Kidney epithelial cell (primary cell): ENCODE measurements around the gene EDEM1. TPM values are rescaled to one million over a fixed set of nuclear protein-coding genes. Genes with fewer than 3 reads are reported as not detected.
"Not testable (repeated sequence)": the region's sequence is repeated elsewhere in the genome, so short reads cannot be mapped to it uniquely, and the experiment has no call there.

ENCODE experiments used
- DNase-seq: peaks from one replicate; pipeline ENCODE4 v3.0.0-alpha.2; 2010; ENCODE audit warnings: low read depth
- H3K27me3 ChIP-seq: 2 replicates; pipeline ENCODE4 v1.6.0; 2011; ENCODE audit warnings: low read length; ENCODE audit not compliant: control insufficient read depth, insufficient read depth
- H3K36me3 ChIP-seq: 2 replicates; pipeline ENCODE4 v1.5.1; 2011; ENCODE audit warnings: low read length; ENCODE audit not compliant: control insufficient read depth, insufficient read depth
- H3K4me3 ChIP-seq: 2 replicates; pipeline ENCODE4 v1.5.1; 2011; ENCODE audit warnings: low read depth, mild to moderate bottlenecking, control low read depth, low read length
- total RNA-seq: library from RNA; depleted of rRNA; stranded (reverse); fragments of >200 nt; gene quantifications from 2 replicates; pipeline ENCODE4 v1.2.3, GENCODE V29; 2015
- TF ChIP-seq, protein P1 (sequence below): IDR thresholded peaks from 2 replicates; pipeline ENCODE4 v1.5.1; 2011; ENCODE audit warnings: mild to moderate bottlenecking, moderate library complexity, low read length, control low read depth, inconsistent platforms; ENCODE audit not compliant: insufficient read depth, poor library complexity, severe bottlenecking

EDEM1 gene
- total RNA-seq, 1 donor from 2014 or later = 56.9 TPM

- H3K4me3 ChIP-seq = no peak overlapping the region
- H3K36me3 ChIP-seq = no peaks in the 10 kb centered on the region
- no peak for DNase-seq
- TF ChIP-seq, protein P1, sequence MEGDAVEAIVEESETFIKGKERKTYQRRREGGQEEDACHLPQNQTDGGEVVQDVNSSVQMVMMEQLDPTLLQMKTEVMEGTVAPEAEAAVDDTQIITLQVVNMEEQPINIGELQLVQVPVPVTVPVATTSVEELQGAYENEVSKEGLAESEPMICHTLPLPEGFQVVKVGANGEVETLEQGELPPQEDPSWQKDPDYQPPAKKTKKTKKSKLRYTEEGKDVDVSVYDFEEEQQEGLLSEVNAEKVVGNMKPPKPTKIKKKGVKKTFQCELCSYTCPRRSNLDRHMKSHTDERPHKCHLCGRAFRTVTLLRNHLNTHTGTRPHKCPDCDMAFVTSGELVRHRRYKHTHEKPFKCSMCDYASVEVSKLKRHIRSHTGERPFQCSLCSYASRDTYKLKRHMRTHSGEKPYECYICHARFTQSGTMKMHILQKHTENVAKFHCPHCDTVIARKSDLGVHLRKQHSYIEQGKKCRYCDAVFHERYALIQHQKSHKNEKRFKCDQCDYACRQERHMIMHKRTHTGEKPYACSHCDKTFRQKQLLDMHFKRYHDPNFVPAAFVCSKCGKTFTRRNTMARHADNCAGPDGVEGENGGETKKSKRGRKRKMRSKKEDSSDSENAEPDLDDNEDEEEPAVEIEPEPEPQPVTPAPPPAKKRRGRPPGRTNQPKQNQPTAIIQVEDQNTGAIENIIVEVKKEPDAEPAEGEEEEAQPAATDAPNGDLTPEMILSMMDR = no peak
- H3K27me3 ChIP-seq = no peaks in the 10 kb centered on the region
Observed at GRCh38 chr3:5165698-5166097, 21.8 kb upstream of the EDEM1 start.

GRCh38 chr3:5166846-5167245, 20.7 kb upstream of the EDEM1 start:
- no peak overlapping the region for H3K4me3 ChIP-seq
- H3K27me3 ChIP-seq = no peaks in the 10 kb centered on the region
- DNase-seq = no peak
- TF ChIP-seq, protein P1 = no peak
- H3K36me3 ChIP-seq = no peaks in the 10 kb centered on the region

GRCh38 chr3:5168110-5168509, 19.4 kb upstream of the EDEM1 start:
- TF ChIP-seq, protein P1 = no peak
- H3K4me3 ChIP-seq = no peak overlapping the region

GRCh38 chr3:5169807-5170206, 17.7 kb upstream of the EDEM1 start:
- TF ChIP-seq, protein P1 = no peak
- no peaks in the 10 kb centered on the region for H3K36me3 ChIP-seq
- no peak for DNase-seq

More at GRCh38 chr3:5168110-5168509, 19.4 kb upstream of the EDEM1 start:
- H3K27me3 ChIP-seq = no peaks in the 10 kb centered on the region
- no peak for DNase-seq
- no peaks in the 10 kb centered on the region for H3K36me3 ChIP-seq

GRCh38 chr3:5170975-5171374, 16.5 kb upstream of the EDEM1 start:
- no peak for DNase-seq
- Histone ChIP-seq H3K4me3 (no peak overlapping the region), H3K36me3 (no peaks in the 10 kb centered on the region), H3K27me3 (no peaks in the 10 kb centered on the region)
- TF ChIP-seq, protein P1 = no peak

More at GRCh38 chr3:5169807-5170206, 17.7 kb upstream of the EDEM1 start:
- H3K27me3 ChIP-seq = no peaks in the 10 kb centered on the region
- no peak overlapping the region for H3K4me3 ChIP-seq

DNA sequence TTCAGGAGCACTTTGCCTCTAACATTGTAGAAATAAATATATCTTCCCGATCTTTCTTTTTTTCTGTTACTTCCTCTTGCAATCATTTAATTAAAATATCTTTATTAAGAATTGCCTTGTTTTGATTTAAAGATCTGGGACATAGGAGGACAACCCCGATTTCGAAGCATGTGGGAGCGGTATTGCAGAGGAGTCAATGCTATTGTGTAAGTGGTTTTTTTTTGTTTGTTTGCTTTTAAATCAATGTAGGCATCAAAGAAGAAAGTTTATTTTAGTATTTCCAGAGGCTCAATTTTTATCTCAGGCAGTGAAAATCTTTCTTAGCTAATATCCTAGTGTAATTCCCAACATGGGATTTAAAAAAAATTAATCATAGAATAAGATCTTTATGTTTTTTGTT, 15.5 kb upstream of the EDEM1 start:
- H3K36me3 ChIP-seq = no peaks in the 10 kb centered on the region
- no peak overlapping the region for H3K4me3 ChIP-seq
- H3K27me3 ChIP-seq = no peaks in the 10 kb centered on the region
- TF ChIP-seq, protein P1 = no peak
- DNase-seq = no peak

DNA sequence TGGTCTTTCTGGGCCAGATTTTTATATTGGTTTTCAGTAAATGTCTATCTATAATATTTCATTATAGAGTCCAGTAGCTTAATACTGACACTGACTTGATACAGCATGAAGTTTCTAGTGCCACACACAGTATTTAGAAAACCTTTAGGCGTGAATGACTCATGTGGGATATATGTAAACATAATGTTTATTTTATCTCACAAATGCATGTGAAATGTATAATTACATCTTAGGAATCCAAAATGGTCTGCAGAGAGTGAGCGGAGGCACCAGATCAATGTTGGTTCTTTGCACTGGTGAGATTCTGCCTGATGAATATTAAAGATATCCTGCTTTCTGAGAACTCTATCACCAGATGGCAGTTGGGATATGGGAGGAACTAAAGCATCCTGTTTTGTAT, 8.5 kb upstream of the EDEM1 start:
- not testable (repeated sequence) for H3K4me3 ChIP-seq, H3K36me3 ChIP-seq, DNase-seq, H3K27me3 ChIP-seq
